Neural crest cell (in vitro differentiated cells): ENCODE data around the gene OLIG2. TPM values are rescaled to one million over a fixed set of nuclear protein-coding genes. Genes with fewer than 3 reads are reported as not detected.
A peak's percentile ranks its signal among the peaks of the same experiment; 100 is the strongest.

Source experiments
- DNase-seq: peaks from one replicate; pipeline ENCODE4 v3.0.0; 2021; ENCODE audit warnings: low read depth, mixed read lengths, low spot score
- H3K27ac Mint-ChIP-seq: one replicate; pipeline ENCODE4 v1.8.0; 2021; ENCODE audit warnings: mild to moderate bottlenecking, mixed read lengths; ENCODE audit not compliant: unreplicated experiment
- H3K27me3 Mint-ChIP-seq: 2 replicates; pipeline ENCODE4 v1.8.0; 2021; ENCODE audit warnings: low read depth, mild to moderate bottlenecking, mixed read lengths
- H3K36me3 Mint-ChIP-seq: 2 replicates; pipeline ENCODE4 v1.8.0; 2021; ENCODE audit warnings: low read depth, mild to moderate bottlenecking, mixed read lengths
- H3K4me1 Mint-ChIP-seq: 2 replicates; pipeline ENCODE4 v1.8.0; 2021; ENCODE audit warnings: mixed read lengths
- H3K4me3 Mint-ChIP-seq: one replicate; pipeline ENCODE4 v1.8.0; 2021; ENCODE audit warnings: mild to moderate bottlenecking, mixed read lengths
- H3K9me3 Mint-ChIP-seq: 2 replicates; pipeline ENCODE4 v1.8.0; 2021; ENCODE audit warnings: mixed read lengths
- total RNA-seq: library from RNA; stranded (reverse); gene quantifications from 2 replicates; pipeline ENCODE4 v1.2.1, GENCODE V29; 2021
- TF ChIP-seq, protein P1 (sequence below): fragments of 200-600 bp; sonication (generic); conservative IDR thresholded peaks from 2 replicates; pipeline ENCODE4 v1.5.0; 2021; ENCODE audit warnings: antibody characterized with exemption, mild to moderate bottlenecking

Gene OLIG2
- total RNA-seq, 1 donor from 2014 or later = 5.4 TPM

DNA sequence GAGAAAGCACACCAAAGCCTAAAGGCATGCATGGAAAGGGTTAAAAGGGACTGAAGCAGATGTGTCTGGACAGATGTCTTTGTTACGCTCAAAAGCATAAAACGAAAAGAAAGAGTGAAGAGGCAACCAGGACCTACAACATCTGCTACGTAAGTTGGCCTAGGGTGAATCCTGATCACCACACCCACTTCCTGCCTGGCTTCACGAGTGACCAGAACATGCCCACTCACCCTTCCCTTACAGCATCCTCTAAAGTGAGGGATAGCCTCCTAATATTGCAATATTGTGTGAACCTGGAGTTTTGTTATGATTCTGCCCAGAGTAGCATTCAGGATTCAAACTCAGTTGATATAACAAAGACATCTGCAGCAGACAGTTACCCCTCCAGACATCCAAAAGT, 10.6 kb upstream of the OLIG2 start:
- H3K4me3 Mint-ChIP-seq = no peak overlapping the region
- H3K27ac Mint-ChIP-seq = no peak overlapping the region
- peaks cover 86% of the 10 kb centered on the region for H3K27me3 Mint-ChIP-seq
- DNase-seq = no peak
- H3K36me3 Mint-ChIP-seq = peaks cover 2% of the 10 kb centered on the region
- TF ChIP-seq, protein P1, sequence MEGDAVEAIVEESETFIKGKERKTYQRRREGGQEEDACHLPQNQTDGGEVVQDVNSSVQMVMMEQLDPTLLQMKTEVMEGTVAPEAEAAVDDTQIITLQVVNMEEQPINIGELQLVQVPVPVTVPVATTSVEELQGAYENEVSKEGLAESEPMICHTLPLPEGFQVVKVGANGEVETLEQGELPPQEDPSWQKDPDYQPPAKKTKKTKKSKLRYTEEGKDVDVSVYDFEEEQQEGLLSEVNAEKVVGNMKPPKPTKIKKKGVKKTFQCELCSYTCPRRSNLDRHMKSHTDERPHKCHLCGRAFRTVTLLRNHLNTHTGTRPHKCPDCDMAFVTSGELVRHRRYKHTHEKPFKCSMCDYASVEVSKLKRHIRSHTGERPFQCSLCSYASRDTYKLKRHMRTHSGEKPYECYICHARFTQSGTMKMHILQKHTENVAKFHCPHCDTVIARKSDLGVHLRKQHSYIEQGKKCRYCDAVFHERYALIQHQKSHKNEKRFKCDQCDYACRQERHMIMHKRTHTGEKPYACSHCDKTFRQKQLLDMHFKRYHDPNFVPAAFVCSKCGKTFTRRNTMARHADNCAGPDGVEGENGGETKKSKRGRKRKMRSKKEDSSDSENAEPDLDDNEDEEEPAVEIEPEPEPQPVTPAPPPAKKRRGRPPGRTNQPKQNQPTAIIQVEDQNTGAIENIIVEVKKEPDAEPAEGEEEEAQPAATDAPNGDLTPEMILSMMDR = no peak
- H3K9me3 Mint-ChIP-seq = peaks cover 6% of the 10 kb centered on the region
- H3K4me1 Mint-ChIP-seq = peaks cover 10% of the 10 kb centered on the region

DNA sequence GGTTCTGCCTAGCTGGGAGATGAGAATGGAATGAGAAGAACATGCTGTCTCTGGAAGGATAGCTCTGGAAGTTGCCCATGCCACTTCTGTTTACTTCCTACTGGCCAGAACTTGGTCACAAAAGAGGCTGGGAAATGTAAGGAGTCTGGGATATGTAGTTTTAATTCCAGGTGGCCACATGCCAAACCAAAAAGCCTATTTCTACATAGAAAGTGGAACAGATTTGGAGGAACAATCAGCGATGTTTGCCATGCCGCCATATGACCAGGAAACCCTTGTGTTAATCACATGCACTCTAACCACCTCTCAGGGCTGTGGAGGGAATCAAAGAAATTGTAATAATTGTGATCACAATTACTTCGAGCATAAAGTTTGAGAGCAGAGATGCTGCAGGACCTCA, 10.0 kb upstream of the OLIG2 start:
- peaks cover 15% of the 10 kb centered on the region for H3K4me1 Mint-ChIP-seq
- H3K27ac Mint-ChIP-seq = no peak overlapping the region
- TF ChIP-seq, protein P1 = no peak
- no peak overlapping the region for H3K4me3 Mint-ChIP-seq
- peaks cover 88% of the 10 kb centered on the region for H3K27me3 Mint-ChIP-seq
- no peak for DNase-seq
- H3K9me3 Mint-ChIP-seq = peaks cover 6% of the 10 kb centered on the region
- H3K36me3 Mint-ChIP-seq = peaks cover 2% of the 10 kb centered on the region

DNA sequence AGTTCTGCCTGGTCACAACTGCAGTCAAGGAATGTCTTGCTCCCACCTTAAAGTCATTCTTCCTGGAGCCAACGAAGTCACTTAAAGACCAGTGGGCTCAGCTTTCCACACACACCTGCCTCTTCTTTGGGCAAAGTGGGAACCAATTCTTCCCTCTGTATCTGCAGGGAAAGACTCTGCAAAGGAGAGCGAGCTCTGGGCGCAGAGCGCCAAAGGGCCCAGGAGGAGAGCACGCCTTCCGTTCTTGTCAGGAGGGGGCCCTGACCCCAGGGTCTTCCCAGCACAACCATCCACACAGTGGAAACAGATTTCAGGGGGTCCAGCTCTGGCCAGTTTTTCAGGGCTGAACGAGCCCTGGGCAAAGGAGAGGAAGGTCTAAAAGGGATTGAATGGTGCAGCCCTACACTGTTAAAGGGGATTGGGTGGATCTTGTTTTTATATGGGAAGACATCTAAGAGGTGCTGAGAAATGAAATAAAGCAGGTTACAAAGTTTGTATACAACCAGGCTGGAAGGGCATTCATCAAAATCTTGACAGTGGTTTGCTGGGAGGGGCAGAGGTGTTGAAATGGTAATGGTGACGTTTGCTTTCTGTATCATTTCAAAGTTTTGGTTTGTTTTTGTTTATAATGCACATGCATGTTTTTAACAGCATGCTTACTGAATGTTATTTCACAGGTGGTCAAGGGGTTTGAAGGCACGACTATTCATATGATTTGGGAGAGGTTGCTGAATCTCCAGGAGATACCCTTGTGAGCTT, 6.8 kb upstream of the OLIG2 start:
- H3K4me3 Mint-ChIP-seq = peak overlapping the region; percentile 19
- H3K36me3 Mint-ChIP-seq = peaks cover 5% of the 10 kb centered on the region

DNA sequence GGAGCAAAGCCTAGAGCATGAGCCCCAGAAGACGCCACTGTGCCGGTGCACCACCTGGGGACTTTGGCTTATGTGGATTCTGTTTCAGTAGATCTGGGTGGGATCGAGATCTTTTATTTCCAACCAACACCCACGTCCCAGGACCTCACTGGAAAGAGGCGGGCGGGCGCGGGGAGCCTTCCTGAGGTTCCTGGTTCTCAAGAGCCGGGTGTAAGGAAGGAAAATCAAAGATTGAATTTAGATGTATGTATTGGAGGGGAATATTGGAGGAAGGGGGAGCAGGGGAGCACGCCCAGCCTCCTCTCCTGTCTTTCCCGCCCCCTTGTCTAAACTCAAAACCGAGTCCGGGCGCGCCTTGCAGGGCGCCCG, 6.2 kb upstream of the OLIG2 start:
- peaks cover 5% of the 10 kb centered on the region for H3K36me3 Mint-ChIP-seq
- H3K9me3 Mint-ChIP-seq = no peaks in the 10 kb centered on the region
- peaks cover 96% of the 10 kb centered on the region for H3K27me3 Mint-ChIP-seq

More for the DNA sequence above, 6.8 kb upstream of the OLIG2 start:
- Mint-ChIP-seq H3K9me3 (no peaks in the 10 kb centered on the region), H3K4me1 (peaks cover 26% of the 10 kb centered on the region), H3K27ac (no peak overlapping the region), H3K27me3 (peaks cover 96% of the 10 kb centered on the region)
- TF ChIP-seq, protein P1 = no peak
- no peak for DNase-seq

DNA sequence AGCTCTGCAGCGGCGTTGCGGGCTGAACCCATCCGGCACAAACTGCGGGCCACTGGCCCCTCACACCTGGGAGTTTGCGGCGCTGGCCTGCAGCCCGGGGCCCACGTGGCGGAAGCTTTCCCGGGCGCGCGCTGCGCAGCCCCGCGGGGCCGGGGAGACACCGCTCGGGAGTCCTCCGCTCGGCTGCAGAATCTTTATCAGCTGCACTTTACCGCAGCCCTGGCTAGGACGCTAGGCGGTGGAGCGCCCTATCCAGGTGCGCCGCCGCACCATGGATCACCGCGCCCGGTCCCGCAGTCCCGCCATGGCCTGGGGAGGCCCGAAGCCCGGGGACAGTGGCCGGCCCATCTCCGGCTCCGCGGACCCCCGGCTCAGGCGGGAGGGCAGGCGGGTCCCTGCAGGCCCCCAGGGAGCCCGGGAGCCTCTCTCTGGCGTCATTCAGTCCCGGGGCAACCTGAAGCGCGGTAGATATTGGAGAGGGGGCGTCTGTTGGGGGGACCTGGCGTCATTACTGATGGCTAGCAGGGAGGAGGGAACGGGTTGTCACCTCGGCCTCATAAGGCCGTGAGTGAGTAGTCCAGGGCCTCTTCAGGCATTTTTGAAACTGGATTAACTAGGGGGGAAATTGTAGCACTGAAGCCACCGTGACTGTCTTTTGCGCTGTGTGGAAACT, 5.7 kb upstream of the OLIG2 start:
- Mint-ChIP-seq H3K9me3 (no peaks in the 10 kb centered on the region), H3K36me3 (peaks cover 5% of the 10 kb centered on the region), H3K27ac (no peak overlapping the region), H3K4me3 (peak overlapping the region; percentile 56), H3K4me1 (peaks cover 35% of the 10 kb centered on the region), H3K27me3 (peaks cover 96% of the 10 kb centered on the region)
- DNase-seq = no peak
- TF ChIP-seq, protein P1 = no peak

More for the DNA sequence above, 6.2 kb upstream of the OLIG2 start:
- DNase-seq = no peak
- peaks cover 32% of the 10 kb centered on the region for H3K4me1 Mint-ChIP-seq
- H3K4me3 Mint-ChIP-seq = peak overlapping the region; percentile 19
- TF ChIP-seq, protein P1 = no peak
- no peak overlapping the region for H3K27ac Mint-ChIP-seq
